ENCODE data around the gene PXDN.

The PXDN gene

DNA sequence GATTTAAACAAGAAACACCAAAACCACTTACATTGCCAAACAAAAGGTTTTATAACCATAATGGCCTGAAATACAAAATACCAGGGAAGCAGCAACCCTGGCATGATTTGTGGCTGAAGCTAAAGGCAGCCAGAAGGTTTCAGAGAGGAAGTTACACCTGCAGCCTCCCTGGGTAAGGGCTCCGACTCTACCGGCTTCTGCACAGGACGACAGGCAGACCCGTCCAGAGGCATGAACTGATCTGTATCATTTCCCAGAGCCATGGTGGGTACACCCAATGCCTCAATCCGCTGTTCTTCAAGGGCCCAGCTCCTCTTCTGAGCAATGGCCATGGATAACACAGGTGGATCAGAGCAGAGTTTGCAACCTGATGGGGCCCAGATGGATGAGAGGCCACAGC lies 71.6 kb downstream of the PXDN start:
- no peak overlapping the region for H3K27ac ChIP-seq
- H3K36me3 ChIP-seq = peaks cover 89 to 100% (median 92%) of the 10 kb centered on the region in 11 experiments
- no peaks in the 10 kb centered on the region for H3K9me3 ChIP-seq (replicated peaks in 1 of 11)
- no peak overlapping the region for H3K4me2 ChIP-seq
- no peak overlapping the region for H3K9ac ChIP-seq
- no peaks in the 10 kb centered on the region for H3K4me1 ChIP-seq
- no peak overlapping the region for H3K4me3 ChIP-seq
- peaks cover 0 to 84% (median 55%) of the 10 kb centered on the region in 11 experiments; a peak in 19 of 22 replicates for H4K20me1 ChIP-seq
- TF ChIP-seq Cebpa-rat (IDR thresholded peaks at IDR 0.05) = no peak
- no peaks in the 10 kb centered on the region for H3K27me3 ChIP-seq

GRCh38 chr2:1671916-1672315 lies 72.4 kb downstream of the PXDN start:
- Histone ChIP-seq H3K36me3 (peaks cover 82 to 100% (median 92%) of the 10 kb centered on the region in 11 experiments), H3K4me3 (no peak overlapping the region), H3K9ac (no peak overlapping the region), H3K27me3 (no peaks in the 10 kb centered on the region), H3K4me1 (no peaks in the 10 kb centered on the region), H3K27ac (no peak overlapping the region), H4K20me1 (peaks cover 0 to 84% (median 53%) of the 10 kb centered on the region in 11 experiments; a peak in 19 of 22 replicates), H3K9me3 (replicated peaks in 1 of 11) (no peaks in the 10 kb centered on the region), H3K4me2 (no peak overlapping the region)
- TF ChIP-seq Cebpa-rat (IDR thresholded peaks at IDR 0.05) = no peak

DNA sequence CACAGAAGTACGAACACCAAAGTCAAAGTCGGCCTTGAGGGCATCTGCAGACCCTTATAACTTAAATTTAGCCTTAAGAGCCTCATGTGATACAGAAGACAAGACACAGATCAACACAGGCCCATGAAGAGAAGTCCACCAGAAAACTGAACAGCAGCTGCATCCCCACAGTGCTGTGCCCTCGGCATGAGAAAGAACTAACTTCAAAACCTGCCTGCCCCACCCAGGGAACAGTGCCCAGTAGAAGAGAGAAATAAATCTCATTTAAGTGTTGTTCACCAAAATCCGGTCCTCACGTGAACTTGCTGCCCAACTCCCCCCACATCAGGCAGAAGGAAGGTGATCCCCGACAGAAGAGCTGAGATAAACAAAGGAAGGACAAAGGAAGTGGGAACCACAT lies 73.7 kb downstream of the PXDN start:
- Histone ChIP-seq H3K4me2 (no peak overlapping the region), H3K36me3 (peaks cover 82 to 100% (median 92%) of the 10 kb centered on the region in 11 experiments), H3K4me1 (no peaks in the 10 kb centered on the region), H3K4me3 (no peak overlapping the region), H3K27ac (no peak overlapping the region), H3K9ac (no peak overlapping the region), H4K20me1 (peaks cover 0 to 82% (median 57%) of the 10 kb centered on the region in 11 experiments; a peak in 19 of 22 replicates), H3K9me3 (replicated peaks in 1 of 11) (no peaks in the 10 kb centered on the region), H3K27me3 (no peaks in the 10 kb centered on the region)
- no peak for TF ChIP-seq Cebpa-rat (IDR thresholded peaks at IDR 0.05)

DNA sequence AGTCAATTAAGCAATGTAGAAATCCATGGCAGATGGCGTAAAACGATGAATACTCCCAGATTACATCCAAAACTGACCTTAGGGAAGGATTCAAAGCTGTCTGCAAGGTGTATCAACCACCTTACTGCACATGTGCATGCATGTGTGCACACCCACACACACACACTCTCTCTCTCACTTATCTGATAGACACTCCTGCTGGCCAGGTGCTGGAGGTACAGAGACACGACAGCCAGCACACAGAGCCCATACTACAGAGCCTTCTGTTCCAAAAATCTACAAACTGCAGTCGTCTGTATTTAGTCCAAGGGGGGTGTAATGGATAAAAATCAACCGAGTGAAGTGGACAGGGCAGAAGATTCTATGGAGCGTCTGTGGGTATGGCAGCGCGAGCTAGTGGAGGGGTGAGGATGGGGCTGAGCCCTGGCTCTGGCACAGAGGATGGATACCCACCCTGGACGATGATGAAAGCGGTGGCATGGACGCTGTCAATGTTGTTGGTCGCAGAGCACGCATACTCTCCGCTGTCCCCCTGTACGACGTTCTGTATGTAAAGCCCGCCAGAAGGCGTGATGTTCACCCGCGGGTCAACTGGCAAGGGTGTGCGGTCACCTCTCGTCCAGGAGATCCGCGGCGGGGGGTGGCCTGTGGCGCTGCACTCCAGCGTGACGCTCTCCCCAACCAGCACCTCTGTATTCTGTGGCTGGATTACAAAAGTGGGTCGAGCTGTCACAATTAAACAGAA lies 78.4 kb downstream of the PXDN start:
- H4K20me1 ChIP-seq = peaks cover 3 to 81% (median 61%) of the 10 kb centered on the region in 11 experiments; a peak in 17 of 22 replicates
- no peak overlapping the region for H3K27ac ChIP-seq
- H3K36me3 ChIP-seq = peaks cover 84 to 100% (median 92%) of the 10 kb centered on the region in 11 experiments
- H3K9me3 ChIP-seq (replicated peaks in 1 of 11) = no peaks in the 10 kb centered on the region
- H3K4me3 ChIP-seq = no peak overlapping the region
- H3K9ac ChIP-seq = no peak overlapping the region
- no peak overlapping the region for H3K4me2 ChIP-seq
- H3K4me1 ChIP-seq = no peaks in the 10 kb centered on the region
- no peaks in the 10 kb centered on the region for H3K27me3 ChIP-seq
- TF ChIP-seq Cebpa-rat (IDR thresholded peaks at IDR 0.05) = no peak

- TF ChIP-seq Cebpa-rat (IDR thresholded peaks at IDR 0.05) = no peak
- H3K27me3 ChIP-seq = no peaks in the 10 kb centered on the region
- no peak overlapping the region for H3K9ac ChIP-seq
- H3K4me2 ChIP-seq = no peak overlapping the region
- peaks cover 84 to 100% (median 92%) of the 10 kb centered on the region in 11 experiments for H3K36me3 ChIP-seq
- H4K20me1 ChIP-seq = peaks cover 3 to 94% (median 54%) of the 10 kb centered on the region in 11 experiments; a peak in 16 of 22 replicates
- no peak overlapping the region for H3K27ac ChIP-seq
- H3K9me3 ChIP-seq (replicated peaks in 1 of 11) = no peaks in the 10 kb centered on the region
- H3K4me1 ChIP-seq = no peaks in the 10 kb centered on the region
- H3K4me3 ChIP-seq = no peak overlapping the region
Observed at GRCh38 chr2:1664698-1665097, 79.6 kb downstream of the PXDN start.

GRCh38 chr2:1664076-1664605 lies 80.2 kb downstream of the PXDN start:
- Histone ChIP-seq H3K4me1 (no peaks in the 10 kb centered on the region), H3K27me3 (no peaks in the 10 kb centered on the region), H3K27ac (no peak overlapping the region), H3K9ac (no peak overlapping the region; a peak in 1 of 22 replicates), H3K4me2 (no peak overlapping the region), H4K20me1 (peaks cover 3 to 89% (median 54%) of the 10 kb centered on the region in 11 experiments; a peak in 16 of 22 replicates), H3K36me3 (peaks cover 82 to 100% (median 92%) of the 10 kb centered on the region in 11 experiments), H3K4me3 (no peak overlapping the region), H3K9me3 (replicated peaks in 1 of 11) (no peaks in the 10 kb centered on the region)
- no peak for TF ChIP-seq Cebpa-rat (IDR thresholded peaks at IDR 0.05)

GRCh38 chr2:1663621-1664020 lies 80.7 kb downstream of the PXDN start:
- Histone ChIP-seq H3K4me1 (no peaks in the 10 kb centered on the region), H4K20me1 (peaks cover 3 to 88% (median 58%) of the 10 kb centered on the region in 11 experiments; a peak in 16 of 22 replicates), H3K36me3 (peaks cover 81 to 100% (median 92%) of the 10 kb centered on the region in 11 experiments), H3K4me3 (no peak overlapping the region), H3K4me2 (no peak overlapping the region), H3K9me3 (replicated peaks in 1 of 11) (no peaks in the 10 kb centered on the region), H3K27me3 (no peaks in the 10 kb centered on the region), H3K9ac (no peak overlapping the region), H3K27ac (no peak overlapping the region)
- TF ChIP-seq Cebpa-rat (IDR thresholded peaks at IDR 0.05) = no peak

DNA sequence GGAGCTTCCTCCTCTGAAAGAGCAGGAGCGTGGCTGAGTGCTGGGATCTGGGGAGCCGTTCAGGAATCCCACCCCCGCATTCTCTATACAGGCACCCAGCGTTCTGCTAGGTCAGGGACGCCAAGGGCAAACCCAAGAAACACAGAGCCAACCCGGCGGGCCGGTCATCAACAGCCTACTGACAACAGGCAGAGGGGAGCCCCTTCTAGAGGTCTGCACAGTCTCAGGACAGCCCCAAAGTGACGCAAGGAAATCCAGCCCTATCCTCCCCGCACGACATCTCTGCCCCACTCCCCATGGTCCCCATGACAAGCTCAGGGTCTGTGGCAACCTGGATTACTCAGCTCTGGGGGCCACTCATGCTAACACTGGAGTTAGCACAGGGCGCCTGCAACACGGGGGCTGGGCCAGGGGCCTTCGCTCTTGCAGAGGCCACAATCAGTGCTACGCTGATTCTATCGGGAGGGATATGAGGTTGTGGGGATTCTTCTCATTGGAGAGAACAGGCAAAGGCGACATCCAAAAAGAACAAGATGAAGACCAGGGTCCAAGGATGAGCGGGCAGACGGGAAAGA lies 81.6 kb downstream of the PXDN start:
- Histone ChIP-seq H4K20me1 (peaks cover 3 to 81% (median 56%) of the 10 kb centered on the region in 11 experiments; a peak in 17 of 22 replicates), H3K4me1 (no peaks in the 10 kb centered on the region), H3K36me3 (peaks cover 81 to 100% (median 94%) of the 10 kb centered on the region in 11 experiments), H3K9me3 (replicated peaks in 1 of 11) (no peaks in the 10 kb centered on the region), H3K27ac (no peak overlapping the region), H3K9ac (no peak overlapping the region), H3K4me3 (no peak overlapping the region), H3K27me3 (no peaks in the 10 kb centered on the region), H3K4me2 (no peak overlapping the region)
- no peak for TF ChIP-seq Cebpa-rat (IDR thresholded peaks at IDR 0.05)

GRCh38 chr2:1661891-1662605 lies 82.3 kb downstream of the PXDN start:
- H3K4me2 ChIP-seq = no peak overlapping the region
- no peak for TF ChIP-seq Cebpa-rat (IDR thresholded peaks at IDR 0.05)
- H3K4me3 ChIP-seq = no peak overlapping the region
- no peaks in the 10 kb centered on the region for H3K4me1 ChIP-seq
- H3K9ac ChIP-seq = no peak overlapping the region
- no peaks in the 10 kb centered on the region for H3K9me3 ChIP-seq (replicated peaks in 1 of 11)
- H4K20me1 ChIP-seq = peaks cover 0 to 82% (median 53%) of the 10 kb centered on the region in 11 experiments; a peak in 18 of 22 replicates
- H3K27me3 ChIP-seq = no peaks in the 10 kb centered on the region
- H3K27ac ChIP-seq = no peak overlapping the region
- H3K36me3 ChIP-seq = peaks cover 81 to 100% (median 98%) of the 10 kb centered on the region in 11 experiments

Measured in BLaER1 treated with 17β-estradiol and CSF1 and Interleukin-3, amounts not matched to agents 10 nM and 100 nM (cell line).